ENCODE data around the gene SECTM1. TPM values are rescaled to one million over a fixed set of nuclear protein-coding genes. Genes with fewer than 3 reads are reported as not detected.
"Not testable (repeated sequence)": the region's sequence is repeated elsewhere in the genome, so short reads cannot be mapped to it uniquely, and the experiment has no call there.

Gene SECTM1
- total RNA-seq, 2 experiments from 2014 or later, result 0.72 to 0.74 TPM

- peaks cover 60% of the 10 kb centered on the region for H3K27me3 Mint-ChIP-seq
- no peak overlapping the region for H3K4me3 Mint-ChIP-seq
- no peaks in the 10 kb centered on the region for H3K9me3 Mint-ChIP-seq
- DNase-seq, result no peak
- H3K36me3 Mint-ChIP-seq, result no peaks in the 10 kb centered on the region
- no peak overlapping the region for H3K27ac Mint-ChIP-seq
- peaks cover 16% of the 10 kb centered on the region for H3K4me1 Mint-ChIP-seq
These were observed 38.9 kb upstream of the SECTM1 start for GRCh38 chr17:82372249-82373071.

- H3K36me3 Mint-ChIP-seq, result no peaks in the 10 kb centered on the region
- no peak within 1 kb of the TSS for H3K27ac Mint-ChIP-seq
- no peak for DNase-seq
- H3K9me3 Mint-ChIP-seq, result no peaks in the 10 kb centered on the region
- peaks cover 16% of the 10 kb centered on the region for H3K4me1 Mint-ChIP-seq
- H3K27me3 Mint-ChIP-seq, result peaks cover 58% of the 10 kb centered on the region
- H3K4me3 Mint-ChIP-seq, result peak within 1 kb of the TSS; percentile 53
These were observed 38.0 kb upstream of the SECTM1 start, which contains the start of gene UTS2R for GRCh38 chr17:82371333-82372248. UTS2R (plus strand) TSS chr17:82371765; CDS start chr17:82374325, 2,560 bp downstream.

- peak overlapping the region; percentile 53 for H3K4me3 Mint-ChIP-seq
- no peak for DNase-seq
- H3K27me3 Mint-ChIP-seq, result peaks cover 49% of the 10 kb centered on the region
- no peaks in the 10 kb centered on the region for H3K9me3 Mint-ChIP-seq
- peaks cover 19% of the 10 kb centered on the region for H3K4me1 Mint-ChIP-seq
- no peak overlapping the region for H3K27ac Mint-ChIP-seq
- H3K36me3 Mint-ChIP-seq, result no peaks in the 10 kb centered on the region
These were observed 37.1 kb upstream of the SECTM1 start for GRCh38 chr17:82370471-82371332.

- Mint-ChIP-seq H3K27me3 (peaks cover 45% of the 10 kb centered on the region), H3K9me3 (no peaks in the 10 kb centered on the region), H3K4me3 (no peak overlapping the region), H3K4me1 (peaks cover 20% of the 10 kb centered on the region), H3K36me3 (no peaks in the 10 kb centered on the region), H3K27ac (no peak overlapping the region)
- no peak for DNase-seq
These were observed 35.6 kb upstream of the SECTM1 start for GRCh38 chr17:82369211-82369610.

- H3K27ac Mint-ChIP-seq, result no peak overlapping the region
- no peaks in the 10 kb centered on the region for H3K9me3 Mint-ChIP-seq
- no peaks in the 10 kb centered on the region for H3K36me3 Mint-ChIP-seq
- H3K4me3 Mint-ChIP-seq, result no peak overlapping the region
- H3K27me3 Mint-ChIP-seq, result peaks cover 33% of the 10 kb centered on the region
- peaks cover 17% of the 10 kb centered on the region for H3K4me1 Mint-ChIP-seq
- no peak for DNase-seq
These were observed 34.4 kb upstream of the SECTM1 start for GRCh38 chr17:82367724-82368524.

- Mint-ChIP-seq H3K4me1 (peaks cover 11% of the 10 kb centered on the region), H3K4me3 (no peak overlapping the region), H3K36me3 (no peaks in the 10 kb centered on the region), H3K9me3 (no peaks in the 10 kb centered on the region), H3K27ac (no peak overlapping the region), H3K27me3 (peaks cover 26% of the 10 kb centered on the region)
- DNase-seq, result no peak
These were observed 33.2 kb upstream of the SECTM1 start for GRCh38 chr17:82366749-82367148.

GRCh38 chr17:82365606-82366295 is 32.2 kb upstream of the SECTM1 start:
- Mint-ChIP-seq H3K4me3 (no peak overlapping the region), H3K27me3 (peaks cover 20% of the 10 kb centered on the region), H3K4me1 (peaks cover 8% of the 10 kb centered on the region), H3K9me3 (no peaks in the 10 kb centered on the region), H3K27ac (no peak overlapping the region), H3K36me3 (no peaks in the 10 kb centered on the region)
- DNase-seq, result no peak

GRCh38 chr17:82361885-82362633 is 28.5 kb upstream of the SECTM1 start:
- no peak for DNase-seq
- Mint-ChIP-seq H3K4me3 (no peak overlapping the region), H3K27me3 (peaks cover 15% of the 10 kb centered on the region), H3K9me3 (no peaks in the 10 kb centered on the region), H3K27ac (no peak overlapping the region), H3K4me1 (peaks cover 14% of the 10 kb centered on the region), H3K36me3 (no peaks in the 10 kb centered on the region)

GRCh38 chr17:82359451-82360074 is 26.0 kb upstream of the SECTM1 start:
- not testable (repeated sequence) for H3K9me3 Mint-ChIP-seq, H3K36me3 Mint-ChIP-seq, DNase-seq, H3K4me3 Mint-ChIP-seq, H3K27ac Mint-ChIP-seq, H3K4me1 Mint-ChIP-seq
- H3K27me3 Mint-ChIP-seq, result peaks cover 19% of the 10 kb centered on the region

GRCh38 chr17:82358465-82359350 is 25.1 kb upstream of the SECTM1 start, which contains the start of gene TEX19:
TEX19 (plus strand) TSS chr17:82359247; CDS start chr17:82362151, 2,904 bp downstream.
- Mint-ChIP-seq H3K36me3 (no peaks in the 10 kb centered on the region), H3K27ac (peak within 1 kb of the TSS; percentile 13), H3K4me3 (no peak within 1 kb of the TSS), H3K4me1 (peaks cover 10% of the 10 kb centered on the region), H3K9me3 (no peaks in the 10 kb centered on the region), H3K27me3 (peaks cover 19% of the 10 kb centered on the region)
- DNase-seq, result no peak

GRCh38 chr17:82357394-82357793 is 23.8 kb upstream of the SECTM1 start:
- Mint-ChIP-seq H3K4me1 (peaks cover 10% of the 10 kb centered on the region), H3K4me3 (no peak overlapping the region), H3K27ac (no peak overlapping the region), H3K36me3 (no peaks in the 10 kb centered on the region), H3K27me3 (peaks cover 19% of the 10 kb centered on the region), H3K9me3 (no peaks in the 10 kb centered on the region)
- DNase-seq, result no peak

GRCh38 chr17:82356845-82357355 is 23.3 kb upstream of the SECTM1 start:
- Mint-ChIP-seq H3K9me3 (no peaks in the 10 kb centered on the region), H3K27me3 (peaks cover 19% of the 10 kb centered on the region), H3K4me3 (no peak overlapping the region), H3K4me1 (peaks cover 10% of the 10 kb centered on the region), H3K27ac (no peak overlapping the region), H3K36me3 (no peaks in the 10 kb centered on the region)
- DNase-seq, result no peak

Data from activated naive CD8-positive, alpha-beta T cell treated with anti-CD3 and anti-CD28 coated beads for 36 hours (primary cell).